ENCODE results near the gene REXO5. TPM values are rescaled to one million over a fixed set of nuclear protein-coding genes. Genes with fewer than 3 reads are reported as not detected.

Gene REXO5
- polyA plus RNA-seq, 1 experiment, result 2.6 TPM

- H3K9me3 ChIP-seq (ENCODE audit: control insufficient read depth, insufficient read depth, low read length), result no peaks in the 10 kb centered on the region
- H3K27ac ChIP-seq (ENCODE audit: low read depth, low read length), result peak overlapping the region; percentile 91
- no peaks in the 10 kb centered on the region for H3K27me3 ChIP-seq (ENCODE audit: control insufficient read depth, insufficient read depth, low read length)
- ChIA-PET POLR2A (interaction anchor here (1.6 to 1.9 kb wide), 2 partner anchors 30 to 402 kb away, joined by 6 to 9 read pairs; no protein-coding TSS in a partner anchor), CTCF (interaction anchor here (1.2 to 3.8 kb wide), 2 partner anchors 16 to 49 kb away, joined by 3 to 26 read pairs; no protein-coding TSS in a partner anchor)
- DNase-seq (ENCODE audit: low read depth, low spot score), result peak; percentile 59
- peak overlapping the region; percentile 95 for H3K4me3 ChIP-seq (ENCODE audit: low read depth, low read length)
- no peak for TF ChIP-seq CTCF (IDR thresholded peaks at IDR 0.05; ENCODE audit: low read depth, low read length)
Measured at GRCh38 chr16:20899071-20899470, 92.7 kb downstream of the REXO5 start.

Small RNAs within 50 kb of the gene (small RNA-seq; reads per million reads assigned to genes)
- not detected for gene RF00618 (ENCODE audit: insufficient read length, low read depth)
- gene RNU6-944P (ENCODE audit: insufficient read length, low read depth), result not detected

Other genes with a start within 250 kb of the REXO5 start
- gene ACSM2B, start 230.2 kb upstream of the REXO5 start, polyA plus RNA-seq (2011; rRNA removed), result not detected in 2 replicates
- not detected in 2 replicates for gene ACSM1, start 108.8 kb upstream of the REXO5 start, polyA plus RNA-seq (2011; rRNA removed)
- gene THUMPD1, start 64.7 kb upstream of the REXO5 start, polyA plus RNA-seq (2011; rRNA removed), result 17.4 and 26.8 TPM in 2 replicates
- gene ACSM3, start 42.5 kb upstream of the REXO5 start, polyA plus RNA-seq (2011; rRNA removed), result 0.45 and 0.76 TPM in 2 replicates
- 10.2 and 14.8 TPM in 2 replicates for gene ERI2, start 55 bp upstream of the REXO5 start, polyA plus RNA-seq (2011; rRNA removed)
- 11.3 and 12.0 TPM in 2 replicates for gene DCUN1D3, start 93.8 kb downstream of the REXO5 start, polyA plus RNA-seq (2011; rRNA removed)
- 32.3 and 41.1 TPM in 2 replicates for gene LYRM1, start 94.2 kb downstream of the REXO5 start, polyA plus RNA-seq (2011; rRNA removed)

All from AG04450 (cell line).